Stimulated activated CD4-positive, alpha-beta T cell treated with anti-CD3 and anti-CD28 coated beads, Interleukin-12 subunit alpha, Interleukin-12 subunit beta, amount 100 ng/mL, for 4 hours (primary cell): ENCODE measurements around the gene MANSC1.
A peak's percentile ranks its signal among the peaks of the same experiment; 100 is the strongest.
"Not testable (repeated sequence)": the region's sequence is repeated elsewhere in the genome, so short reads cannot be mapped to it uniquely, and the experiment has no call there.

Experiments used
- DNase-seq: peaks from one replicate; pipeline ENCODE4 v3.0.0-alpha.2; 2020

MANSC1 gene

DNA sequence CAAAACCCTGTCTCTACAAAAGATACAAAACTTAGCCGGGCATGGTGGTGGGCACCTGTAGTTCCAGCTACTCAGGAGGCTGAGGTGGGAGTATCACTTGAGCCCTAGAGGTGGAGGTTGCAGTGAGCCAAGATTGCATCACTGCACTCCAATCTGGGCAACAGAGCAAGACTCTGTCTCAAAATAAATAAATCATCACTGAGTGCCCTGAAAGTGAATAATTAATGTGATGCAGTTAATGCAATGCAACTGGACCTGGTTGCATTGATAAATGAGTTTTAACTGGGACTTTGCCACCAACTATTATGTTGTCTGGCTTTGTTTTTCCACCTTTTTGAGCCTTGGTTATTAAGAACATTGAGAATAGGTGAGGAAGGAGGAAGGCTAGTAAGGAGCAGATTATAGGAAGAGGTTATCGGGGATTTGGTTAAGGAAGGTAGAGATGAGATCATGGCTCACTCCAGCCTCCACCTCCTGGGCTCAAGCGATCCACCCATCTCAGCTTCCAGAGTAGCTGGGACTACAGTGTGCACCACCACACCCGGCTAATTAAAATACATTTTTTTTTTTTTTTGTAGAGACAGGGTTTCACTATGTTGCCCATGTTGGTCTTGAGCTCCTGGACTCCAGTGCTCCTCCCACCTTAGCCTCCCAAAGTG, 14.9 kb upstream of the MANSC1 start:
- no peak for DNase-seq

DNA sequence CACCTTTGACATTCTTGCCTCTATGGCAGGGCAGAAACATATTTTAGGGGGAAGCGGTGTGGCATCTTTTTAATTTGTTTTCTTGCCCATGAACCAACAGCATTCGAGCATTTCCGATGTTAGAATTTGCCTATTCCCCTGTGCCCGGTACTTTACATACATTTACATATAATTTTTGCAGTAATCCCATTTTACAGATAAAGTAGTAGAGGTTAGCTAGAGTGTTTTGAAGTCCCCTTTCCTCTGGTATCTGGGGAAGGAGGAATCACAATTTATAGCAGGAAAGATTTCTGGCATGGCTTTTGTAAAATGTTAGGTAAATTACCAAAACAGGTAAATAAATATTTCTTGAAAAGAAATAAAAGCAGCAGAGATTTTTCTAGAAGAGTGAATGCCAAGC, 8.5 kb upstream of the MANSC1 start:
- DNase-seq, result no peak

DNA sequence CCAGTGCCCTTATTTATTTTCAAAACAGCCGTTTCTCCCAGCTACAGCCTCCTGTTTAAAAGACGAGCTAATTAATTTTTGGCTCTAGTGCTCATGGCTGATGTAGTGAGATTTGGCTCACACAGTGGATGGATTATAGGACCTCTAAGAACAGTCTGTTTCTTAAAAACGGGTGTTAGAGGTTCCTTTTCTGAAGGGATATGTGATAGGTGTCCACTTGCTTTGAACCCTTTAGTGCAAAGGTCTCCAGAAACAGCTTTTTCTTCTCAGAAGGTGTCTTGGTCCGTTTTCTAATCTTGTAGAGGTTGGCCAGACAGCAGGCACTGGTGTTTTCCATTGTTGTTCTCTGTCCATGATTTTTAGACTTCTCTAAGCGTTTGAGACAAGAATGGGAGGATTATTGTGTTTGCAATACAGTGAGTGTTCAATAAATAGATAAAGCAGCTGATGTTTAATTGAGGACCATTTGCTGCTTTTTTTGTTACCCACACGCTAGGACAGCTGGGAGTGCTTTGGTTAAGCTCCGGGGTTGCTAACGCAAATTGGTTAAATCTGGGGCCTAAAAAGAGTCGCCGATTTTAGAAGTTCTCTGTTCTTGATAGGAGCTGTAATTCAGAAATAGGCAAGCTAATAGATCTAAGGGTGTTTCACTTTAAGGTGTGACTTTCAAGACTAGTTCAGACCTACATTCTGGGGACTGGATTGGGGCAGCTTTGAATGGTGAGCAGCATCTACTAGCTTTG, 7.8 kb upstream of the MANSC1 start:
- DNase-seq, result no peak

DNA sequence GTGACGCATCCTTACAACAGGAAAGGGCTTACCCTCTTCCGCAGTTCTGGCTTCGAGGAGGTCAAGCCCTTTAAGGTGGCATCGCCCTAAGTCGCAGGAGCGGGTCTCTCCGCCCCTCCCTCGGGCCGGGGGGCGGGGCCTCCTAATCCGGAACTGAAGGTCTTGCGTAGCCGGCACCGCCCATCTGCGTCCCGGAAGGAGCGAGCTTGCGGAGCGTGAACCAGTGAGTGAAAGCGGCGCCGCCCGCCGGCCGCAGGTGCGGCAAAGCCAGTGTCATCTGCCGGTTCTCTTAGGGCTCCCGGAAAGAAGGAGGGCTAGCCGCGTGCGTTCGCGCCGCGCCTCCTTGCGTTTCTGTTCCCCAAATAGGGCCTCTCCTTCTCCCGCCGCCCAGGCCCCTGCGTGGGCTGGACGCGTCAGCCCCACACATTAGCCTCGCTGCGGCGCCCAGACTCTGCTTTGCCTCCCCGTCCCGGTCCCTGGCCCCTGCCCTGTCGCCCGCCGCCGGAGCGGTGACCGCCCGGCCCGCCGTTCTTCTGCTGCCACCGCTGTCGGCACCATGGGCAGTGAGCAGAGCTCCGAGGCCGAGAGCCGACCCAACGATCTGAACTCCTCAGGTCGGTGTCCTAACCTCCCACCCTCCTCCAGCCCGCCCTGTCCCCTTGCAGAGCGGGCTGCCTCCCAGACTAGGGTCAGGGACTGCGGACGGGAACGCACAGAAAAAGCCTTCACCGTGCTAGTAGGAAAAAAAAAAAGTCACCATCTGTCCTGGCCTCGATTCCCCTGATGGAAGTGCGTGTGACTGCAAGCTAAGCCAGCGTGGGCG, 7.1 kb upstream of the MANSC1 start, which contains the start of gene BORCS5:
Gene BORCS5, plus strand, starts transcription at position 183 of the 823 bp plus-strand sequence. Its CDS starts 374 bp downstream, at position 557.
- DNase-seq, result peak; percentile 97

DNA sequence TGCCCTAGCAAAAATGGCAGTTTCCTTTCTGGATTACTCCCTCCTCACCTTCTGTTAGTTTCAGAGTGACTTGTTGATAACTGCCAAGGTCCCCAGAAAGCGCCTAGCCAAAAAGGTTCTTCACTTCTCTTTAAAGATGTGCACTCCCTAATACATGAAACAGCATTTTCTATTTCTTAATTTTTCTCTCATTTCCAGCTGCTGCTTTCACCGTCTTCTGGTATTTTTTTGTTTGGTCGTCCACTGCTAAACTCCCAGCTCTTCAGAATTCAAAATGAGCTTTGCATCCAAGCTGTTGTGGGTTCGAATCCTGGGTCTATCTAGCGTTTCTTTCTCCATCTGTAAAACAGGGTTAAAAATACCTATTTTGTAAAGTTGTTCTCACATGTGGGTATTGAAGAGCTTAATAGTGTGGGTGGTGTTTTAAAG, 6.4 kb upstream of the MANSC1 start:
- no peak for DNase-seq

DNA sequence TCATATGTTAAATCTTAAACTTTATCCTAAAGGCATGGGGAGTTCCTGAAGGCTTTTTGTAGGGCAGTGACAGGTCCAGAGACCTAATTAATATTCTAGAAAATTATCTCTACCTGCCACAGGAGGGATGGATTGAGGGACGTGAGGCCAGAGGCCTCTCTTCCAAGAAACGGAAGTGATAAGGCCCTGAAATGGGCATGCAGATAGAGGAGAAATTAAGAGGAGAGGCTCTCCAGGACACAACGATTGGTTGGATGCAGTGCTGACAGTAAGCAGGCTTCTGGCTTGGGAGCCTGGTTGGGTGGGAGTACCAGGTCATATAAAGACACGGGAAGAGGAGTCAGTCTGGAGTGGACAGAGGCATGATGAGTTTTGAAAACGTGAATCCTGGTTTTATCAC, 3.8 kb upstream of the MANSC1 start:
- DNase-seq, result no peak

DNA sequence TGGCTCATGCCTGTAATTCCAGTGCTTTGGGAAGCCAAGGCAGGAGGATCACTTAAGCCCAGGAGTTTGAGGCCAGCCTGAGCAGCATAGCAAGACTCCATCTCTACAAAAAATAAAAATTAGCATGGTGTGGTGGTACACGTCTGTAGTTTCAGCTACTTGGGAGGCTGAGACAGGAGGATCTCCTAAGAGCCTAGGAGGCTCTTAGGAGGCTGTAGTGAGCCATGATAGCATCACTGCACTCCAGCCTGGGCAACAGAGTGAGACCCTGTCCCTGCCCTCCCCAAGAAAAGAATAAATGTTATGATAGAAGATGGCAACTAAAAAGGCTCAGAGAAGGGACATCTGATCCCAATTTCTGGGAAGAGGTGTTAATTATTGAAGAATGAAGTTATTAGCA, 3.2 kb upstream of the MANSC1 start:
- DNase-seq, result no peak

DNA sequence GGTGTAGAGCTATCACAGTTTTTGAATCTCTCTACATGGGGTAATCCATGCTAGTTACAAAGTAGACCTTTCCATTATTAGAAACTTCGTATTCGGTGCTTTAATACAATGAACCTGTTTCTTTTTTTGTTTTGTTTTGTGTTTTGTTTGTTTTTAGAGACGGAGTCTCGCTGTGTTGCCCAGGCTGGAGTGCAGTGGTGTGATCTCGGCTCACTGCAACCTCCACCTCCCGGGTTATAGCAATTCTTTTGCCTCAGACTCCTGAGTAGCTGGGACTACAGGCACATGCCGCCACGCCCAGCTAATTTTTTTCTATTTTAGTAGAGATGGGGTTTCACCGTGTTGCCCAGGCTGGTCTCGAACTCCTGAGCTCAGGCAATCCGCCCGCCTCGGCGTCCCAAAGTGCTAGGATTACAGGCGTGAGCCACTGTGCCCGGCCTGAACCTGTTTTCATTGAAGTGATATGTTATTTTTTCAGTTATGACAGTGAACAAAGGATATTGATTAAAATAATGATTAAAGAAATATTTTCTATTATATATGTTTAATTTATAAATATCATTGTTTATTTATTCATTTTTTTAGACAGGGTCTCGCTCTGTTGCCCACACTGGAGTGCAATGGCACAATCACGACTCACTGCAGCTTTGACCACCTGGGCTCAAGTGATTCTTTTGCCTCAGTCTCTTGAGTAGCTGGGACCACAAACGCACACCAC, 1.6 kb upstream of the MANSC1 start:
- not testable (repeated sequence) for DNase-seq

DNA sequence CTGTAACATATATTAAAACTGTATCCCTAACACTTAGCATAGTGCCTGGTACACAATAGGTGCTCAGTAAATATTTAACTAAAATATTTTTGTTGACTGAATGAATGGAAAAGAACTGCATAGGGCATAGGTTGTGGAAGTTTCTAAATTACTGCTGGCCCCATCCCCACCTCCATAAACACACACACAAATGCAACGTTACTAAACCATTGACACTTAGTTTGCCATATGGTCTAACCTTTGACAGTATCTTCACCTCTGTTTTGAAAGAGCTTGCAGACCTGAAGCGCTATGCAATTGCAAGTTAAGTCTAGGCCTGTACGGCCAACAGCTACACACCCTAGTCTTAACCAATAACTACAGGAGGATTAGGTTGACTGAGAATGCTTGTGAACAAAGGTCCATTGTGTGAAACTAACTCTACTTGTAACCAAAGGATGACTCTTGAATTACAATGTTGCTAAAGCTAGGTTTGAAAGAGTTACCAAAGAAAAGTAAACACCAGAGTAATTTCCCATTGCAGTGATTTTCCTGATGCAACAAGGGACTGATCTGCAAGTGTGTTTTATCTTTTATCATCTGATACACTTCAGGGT, 924 bp upstream of the MANSC1 start:
- DNase-seq, result no peak

DNA sequence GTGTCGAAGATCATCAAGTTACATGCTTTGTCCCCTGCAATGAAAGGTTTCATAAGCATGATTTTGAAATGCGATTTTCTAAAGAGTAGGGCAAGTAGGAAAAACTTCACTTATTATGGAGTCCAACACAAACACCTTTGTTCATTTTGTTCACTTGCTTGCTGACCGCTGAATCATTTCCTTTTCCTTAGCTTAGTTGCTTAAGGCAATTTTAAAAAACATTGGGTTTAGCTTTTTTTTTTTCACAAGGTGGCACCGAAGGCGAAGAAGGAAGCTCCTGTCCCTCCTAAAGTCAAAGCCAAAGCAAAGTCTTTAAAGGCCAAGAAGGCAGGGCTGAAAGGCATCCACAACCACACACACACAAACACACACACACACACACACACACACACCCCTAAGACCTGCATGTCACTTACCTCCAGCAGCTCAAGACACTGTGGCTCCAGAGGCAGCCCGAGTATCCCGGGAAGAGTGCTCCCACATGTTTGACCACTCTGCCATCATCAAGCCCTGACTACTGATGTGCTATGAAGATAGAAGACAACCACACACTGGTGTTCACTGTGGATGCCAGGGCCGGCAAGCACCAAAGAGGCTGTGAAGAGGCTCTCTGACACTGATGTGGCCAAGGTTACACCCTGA, 11.4 kb downstream of the MANSC1 start:
- DNase-seq, result no peak

DNA sequence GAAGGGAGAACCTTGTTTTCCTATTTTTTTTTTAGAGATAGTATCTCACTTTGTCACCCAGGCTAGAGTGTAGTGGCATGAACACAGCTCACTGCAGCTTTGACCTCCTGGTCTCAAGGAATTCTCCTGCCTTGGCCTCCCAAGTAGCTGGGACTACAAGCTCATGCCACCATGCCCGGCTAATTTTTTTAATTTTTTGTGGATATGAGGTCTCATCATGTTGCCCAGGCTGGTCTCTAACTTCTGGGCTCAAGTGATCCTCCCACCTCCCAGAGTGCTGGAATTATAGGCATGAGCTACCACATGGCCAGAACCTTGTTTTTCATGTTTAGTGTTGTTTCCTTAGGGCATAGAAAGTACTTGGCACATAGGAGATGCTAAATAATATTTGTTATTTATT, 13.5 kb downstream of the MANSC1 start:
- no peak for DNase-seq

DNA sequence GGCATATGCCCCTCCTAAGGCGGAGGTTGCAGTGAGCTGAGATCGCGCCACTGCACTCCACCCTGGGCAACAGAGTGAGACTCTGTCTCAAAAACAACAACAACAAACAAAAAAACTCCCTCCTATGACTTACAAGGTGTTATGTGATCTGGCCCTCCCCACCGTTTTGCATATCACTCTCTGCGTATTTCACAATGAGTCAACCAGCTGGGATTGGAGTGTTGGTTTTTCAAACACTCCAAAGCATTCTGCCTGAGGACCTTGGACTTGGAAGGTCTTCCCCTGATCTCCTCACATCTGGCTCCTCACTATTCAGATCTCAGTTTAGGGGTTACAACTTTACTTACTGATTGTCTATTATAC, 14.0 kb downstream of the MANSC1 start:
- no peak for DNase-seq

DNA sequence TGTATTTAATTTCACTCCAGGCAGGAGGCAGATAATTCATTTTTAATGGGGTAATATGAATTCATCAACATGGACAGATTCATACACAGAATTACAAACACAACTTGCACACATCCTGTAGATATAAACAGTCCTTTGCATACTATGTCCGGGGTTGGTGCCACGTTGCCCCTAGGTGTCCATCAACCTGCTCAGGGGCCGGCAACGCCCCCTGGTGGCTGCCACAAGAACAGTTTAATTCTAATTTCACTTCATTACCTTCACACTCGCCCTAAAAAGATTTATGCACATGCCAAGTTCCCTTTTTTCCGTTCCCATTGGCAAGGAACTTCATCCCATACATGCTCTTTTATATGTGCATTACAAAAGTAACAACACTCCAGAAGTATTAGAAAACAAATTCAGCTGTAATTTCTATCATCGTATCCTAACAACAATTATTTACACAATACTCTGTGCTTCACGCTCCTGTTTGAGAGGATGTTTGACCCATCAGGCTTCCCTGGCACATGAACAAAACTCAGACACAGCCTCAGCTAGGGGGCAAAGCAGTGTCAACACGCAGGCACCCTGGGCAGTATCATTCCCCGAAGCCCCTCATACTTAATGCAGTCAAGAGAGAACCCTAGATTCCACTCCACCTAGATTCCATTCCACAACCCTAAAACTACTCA, 15.5 kb downstream of the MANSC1 start:
- DNase-seq, result peak; percentile 54

DNA sequence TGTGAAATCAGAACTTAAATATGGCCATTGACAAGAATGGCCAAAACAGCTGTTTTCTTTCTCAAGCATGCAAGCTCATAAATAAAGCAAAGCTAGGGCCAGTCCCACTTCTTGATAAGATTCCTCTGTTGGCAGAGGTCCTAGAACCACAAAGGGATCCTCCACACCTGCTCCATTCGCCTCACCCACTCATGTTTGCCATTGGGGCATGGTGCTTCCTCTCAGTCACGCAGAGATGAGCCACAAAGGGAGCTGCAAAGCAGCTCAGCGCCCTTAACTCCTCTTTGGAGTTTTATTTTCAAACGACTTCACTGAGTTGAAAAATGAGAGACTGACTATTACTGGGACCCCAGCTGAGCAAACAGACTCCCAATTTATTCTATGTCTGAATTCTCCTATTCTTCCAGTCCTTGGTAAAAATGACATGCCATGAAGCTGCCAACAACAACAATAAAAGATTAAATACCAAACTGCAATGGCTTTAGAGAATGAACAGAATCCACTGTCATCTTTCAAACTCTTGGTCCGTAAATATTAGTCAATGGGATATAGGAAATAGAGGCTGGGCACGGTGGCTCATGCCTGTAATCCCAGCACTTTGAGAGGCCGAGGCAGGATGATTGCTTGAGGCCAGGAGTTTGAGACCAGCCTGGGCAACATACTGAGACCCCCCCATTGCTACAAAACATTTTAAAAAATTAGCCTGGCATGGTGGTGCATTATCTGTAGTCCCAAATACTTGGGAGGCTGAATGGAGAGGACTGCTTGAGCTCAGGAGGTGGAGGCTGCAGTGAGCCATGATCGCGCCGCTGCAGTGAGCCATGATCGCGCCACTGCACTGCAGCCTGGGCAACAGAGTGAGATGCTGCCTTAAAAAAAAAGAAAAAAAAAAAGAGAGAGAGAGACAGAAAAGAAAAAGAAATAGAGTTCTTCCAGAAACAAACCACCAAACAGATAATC, 16.4 kb downstream of the MANSC1 start:
- no peak for DNase-seq

DNA sequence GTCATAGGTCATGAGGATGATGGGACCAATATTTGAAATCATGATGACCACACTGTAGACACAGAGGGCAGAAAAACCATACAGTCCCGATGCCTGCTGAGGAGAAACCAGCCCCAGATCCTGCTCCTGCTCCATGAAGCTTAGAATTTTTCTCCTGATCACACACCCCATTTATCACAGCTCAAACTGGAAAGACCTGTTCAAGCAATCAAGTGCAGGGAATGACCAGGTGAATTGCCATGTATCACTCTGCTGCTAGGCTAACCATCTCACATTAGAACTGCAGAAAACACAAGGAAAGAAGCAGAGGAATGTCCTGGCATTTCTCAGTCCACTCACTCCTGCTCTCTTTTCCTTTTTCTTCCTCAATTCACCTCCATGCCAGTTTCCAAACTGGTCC, 18.1 kb downstream of the MANSC1 start:
- no peak for DNase-seq

DNA sequence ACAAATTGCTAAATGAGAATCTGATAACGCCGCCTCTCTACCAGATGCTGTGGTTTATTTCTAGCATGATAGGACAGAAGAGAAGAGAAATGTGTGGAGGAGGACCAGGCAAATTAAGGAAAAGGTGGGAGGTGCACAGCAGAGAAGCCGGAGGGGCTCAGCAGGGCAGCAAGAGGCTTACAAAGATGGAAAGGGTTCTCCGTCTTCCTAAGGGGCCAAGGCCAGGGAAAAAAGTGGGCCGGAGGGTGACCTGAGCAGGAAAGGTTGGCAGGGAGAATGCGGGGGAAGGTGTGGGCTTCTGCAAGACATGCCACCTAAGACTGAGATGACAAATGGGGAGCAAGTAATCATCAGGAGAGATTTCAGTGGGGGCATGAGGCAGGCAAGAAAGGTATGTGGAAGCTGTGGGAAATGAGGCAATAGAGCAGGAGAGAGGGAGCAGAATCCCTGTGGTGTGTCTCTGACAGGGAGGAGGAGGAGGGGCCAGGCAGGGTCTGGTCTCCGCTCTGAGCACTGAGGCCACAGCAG, 18.7 kb downstream of the MANSC1 start:
- no peak for DNase-seq

DNA sequence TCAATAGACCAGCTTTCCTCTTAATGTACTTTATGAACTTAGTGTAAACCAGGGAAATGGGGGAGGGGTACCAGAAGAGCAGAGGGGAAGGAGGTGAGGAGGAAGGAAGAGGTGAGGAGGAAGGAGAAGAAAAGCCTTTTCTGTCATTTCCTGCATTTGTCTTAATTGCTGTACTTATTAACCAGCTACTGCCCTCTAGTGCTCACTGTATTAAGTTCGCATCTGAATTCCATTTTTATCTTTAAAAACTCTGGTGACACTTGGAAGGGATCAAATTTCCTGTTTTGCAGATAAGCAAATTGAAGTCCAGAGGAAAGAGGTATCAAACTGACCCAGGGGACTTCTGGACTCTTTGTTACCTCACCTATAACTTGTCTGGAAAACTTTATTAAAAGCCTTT, 22.2 kb downstream of the MANSC1 start:
- no peak for DNase-seq

DNA sequence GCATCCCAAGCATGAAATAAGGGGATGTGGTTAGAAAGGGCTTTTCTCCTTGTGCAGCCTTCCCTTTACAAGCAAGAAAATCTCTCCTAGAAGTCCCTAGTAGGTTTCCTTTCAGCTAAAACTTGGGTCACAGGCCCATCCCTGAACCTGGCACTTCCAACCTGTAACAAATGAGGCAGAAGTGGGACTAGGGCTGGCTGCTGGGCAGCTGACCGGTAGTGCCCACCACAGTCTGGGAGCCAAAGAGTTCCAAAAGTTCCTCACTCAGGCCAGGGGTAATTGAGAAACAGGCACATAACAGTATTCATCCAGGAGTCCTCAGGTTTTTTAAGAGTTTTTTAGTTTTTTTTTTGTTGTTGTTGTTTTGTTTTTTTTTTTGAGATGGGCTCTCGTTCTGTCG, 23.8 kb downstream of the MANSC1 start:
- no peak for DNase-seq

DNA sequence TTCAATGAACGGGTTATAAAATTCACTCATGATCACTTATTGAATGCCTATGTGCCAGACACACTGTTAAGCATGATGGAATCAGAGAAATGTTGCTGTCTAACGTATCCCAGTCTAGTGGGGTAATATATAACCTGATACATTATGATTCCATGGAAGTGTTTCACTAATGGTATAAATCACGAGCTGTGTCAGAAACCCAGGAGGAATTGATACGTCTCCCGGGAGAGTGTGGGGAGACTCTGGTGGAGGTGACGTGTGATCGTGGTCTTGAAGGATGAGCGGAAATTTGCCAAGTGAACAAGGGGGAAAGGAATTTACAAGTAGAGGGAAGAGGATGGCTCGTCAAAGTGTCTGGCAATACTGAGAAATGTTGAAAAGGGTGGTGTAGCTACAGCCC, 26.5 kb downstream of the MANSC1 start:
- DNase-seq, result no peak

DNA sequence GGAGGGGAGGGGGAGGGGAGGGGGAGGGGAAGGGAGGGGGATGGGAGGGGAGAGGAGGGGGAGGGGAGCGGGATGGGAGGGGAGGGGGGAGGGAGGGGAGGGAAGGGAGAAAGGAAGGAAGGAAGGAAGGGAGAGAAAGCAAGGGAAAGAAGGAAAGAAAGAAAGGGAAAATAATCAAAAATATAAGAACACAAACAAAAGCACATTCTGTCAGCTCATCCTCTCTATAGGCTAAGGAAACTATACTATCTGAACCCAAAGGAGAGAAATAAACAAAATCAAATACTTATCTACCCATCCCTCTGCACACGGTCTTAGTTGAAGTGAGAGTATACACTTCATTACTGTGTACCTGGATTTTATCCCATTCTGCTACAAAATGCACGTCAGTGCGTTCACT, 26.9 kb downstream of the MANSC1 start:
- DNase-seq, result no peak
